ENCODE results near the gene LHCGR.

Gene LHCGR

GRCh38 chr2:48771241-48772014 lies 15.9 kb upstream of the LHCGR start:
- Histone ChIP-seq H3K4me2 (ENCODE audit: low read length) (no peak overlapping the region), H4K20me1 (ENCODE audit: control insufficient read depth, insufficient read depth, low read depth, low read length) (no peaks in the 10 kb centered on the region), H3K4me3 (ENCODE audit: low read length) (no peak overlapping the region), H3K27ac (ENCODE audit: low read depth, low read length) (no peak overlapping the region), H3K9me3 (ENCODE audit: control insufficient read depth, insufficient read depth, low read length) (no peaks in the 10 kb centered on the region), H3K79me2 (ENCODE audit: control insufficient read depth, low read length) (no peaks in the 10 kb centered on the region), H3F3A (ENCODE audit: control insufficient read depth, insufficient read depth) (no peaks in the 10 kb centered on the region), H3K9me2 (replicated peaks; ENCODE audit: control insufficient read depth, low read length) (no peaks in the 10 kb centered on the region), H3K36me3 (ENCODE audit: control insufficient read depth, low read length) (no peaks in the 10 kb centered on the region), H3K4me1 (ENCODE audit: control insufficient read depth, low read length) (no peaks in the 10 kb centered on the region), H3K27me3 (ENCODE audit: control insufficient read depth, low read length) (no peaks in the 10 kb centered on the region)
- TF ChIP-seq EZH2phosphoT487 (IDR thresholded peaks at IDR 0.05; ENCODE audit: borderline replicate concordance, low read length), result no peak
- no peak for TF ChIP-seq CTCF (IDR thresholded peaks at IDR 0.05; ENCODE audit: low read depth, low read length, poor library complexity, severe bottlenecking)

- Histone ChIP-seq H3K4me3 (ENCODE audit: low read length) (no peak overlapping the region), H3F3A (ENCODE audit: control insufficient read depth, insufficient read depth) (no peaks in the 10 kb centered on the region), H3K36me3 (ENCODE audit: control insufficient read depth, low read length) (no peaks in the 10 kb centered on the region), H3K79me2 (ENCODE audit: control insufficient read depth, low read length) (no peaks in the 10 kb centered on the region), H3K4me2 (ENCODE audit: low read length) (no peak overlapping the region), H4K20me1 (ENCODE audit: control insufficient read depth, insufficient read depth, low read depth, low read length) (no peaks in the 10 kb centered on the region), H3K9me2 (replicated peaks; ENCODE audit: control insufficient read depth, low read length) (no peaks in the 10 kb centered on the region), H3K27ac (ENCODE audit: low read depth, low read length) (no peak overlapping the region), H3K4me1 (ENCODE audit: control insufficient read depth, low read length) (no peaks in the 10 kb centered on the region), H3K27me3 (ENCODE audit: control insufficient read depth, low read length) (no peaks in the 10 kb centered on the region), H3K9me3 (ENCODE audit: control insufficient read depth, insufficient read depth, low read length) (no peaks in the 10 kb centered on the region)
- TF ChIP-seq CTCF (IDR thresholded peaks at IDR 0.05; ENCODE audit: low read depth, low read length, poor library complexity, severe bottlenecking) (no peak), EZH2phosphoT487 (IDR thresholded peaks at IDR 0.05; ENCODE audit: borderline replicate concordance, low read length) (no peak)
Observed at GRCh38 chr2:48770181-48770580, 14.7 kb upstream of the LHCGR start.

- H3K27me3 ChIP-seq (ENCODE audit: control insufficient read depth, low read length), result no peaks in the 10 kb centered on the region
- no peaks in the 10 kb centered on the region for H3K9me2 ChIP-seq (replicated peaks; ENCODE audit: control insufficient read depth, low read length)
- no peaks in the 10 kb centered on the region for H3F3A ChIP-seq (ENCODE audit: control insufficient read depth, insufficient read depth)
- H3K4me1 ChIP-seq (ENCODE audit: control insufficient read depth, low read length), result no peaks in the 10 kb centered on the region
- H3K4me2 ChIP-seq (ENCODE audit: low read length), result no peak overlapping the region
- H3K36me3 ChIP-seq (ENCODE audit: control insufficient read depth, low read length), result no peaks in the 10 kb centered on the region
- no peak overlapping the region for H3K27ac ChIP-seq (ENCODE audit: low read depth, low read length)
- H4K20me1 ChIP-seq (ENCODE audit: control insufficient read depth, insufficient read depth, low read depth, low read length), result no peaks in the 10 kb centered on the region
- H3K79me2 ChIP-seq (ENCODE audit: control insufficient read depth, low read length), result no peaks in the 10 kb centered on the region
- no peaks in the 10 kb centered on the region for H3K9me3 ChIP-seq (ENCODE audit: control insufficient read depth, insufficient read depth, low read length)
- TF ChIP-seq CTCF (IDR thresholded peaks at IDR 0.05; ENCODE audit: low read depth, low read length, poor library complexity, severe bottlenecking) (no peak), EZH2phosphoT487 (IDR thresholded peaks at IDR 0.05; ENCODE audit: borderline replicate concordance, low read length) (no peak)
- no peak overlapping the region for H3K4me3 ChIP-seq (ENCODE audit: low read length)
Observed at GRCh38 chr2:48768669-48769068, 13.1 kb upstream of the LHCGR start.

Data from DOHH2 (cell line).